OCI-LY7 (cell line): ENCODE results near the gene APOA4. TPM values are rescaled to one million over a fixed set of nuclear protein-coding genes. Genes with fewer than 3 reads are reported as not detected.
A peak's percentile ranks its signal among the peaks of the same experiment; 100 is the strongest.

ENCODE experiments used
- BruUV-seq: library from RNA; stranded (reverse); fragments of 400-500 nt; replicated peaks from 2 replicates; lab custom pipeline; 2021; lab: Mats Ljungman, UMichigan
- CTCF ChIA-PET: fragments of 300-600 bp; sonication (Branson Sonifier 250); formaldehyde crosslinking; loops from one replicate; lab custom pipeline; 2022; ENCODE audit warnings: antibody characterized with exemption; ENCODE audit not compliant: unreplicated experiment; lab: Charles Lee
- POLR2A ChIA-PET: fragments of 300-600 bp; sonication (Branson Sonifier 250); formaldehyde crosslinking; loops from one replicate; lab custom pipeline; 2022; ENCODE audit warnings: antibody characterized with exemption; lab: Charles Lee
- DNase-seq: peaks from one replicate; pipeline ENCODE4 v3.0.0-alpha.2; 2015; ENCODE audit warnings: low spot score
- H2AFZ ChIP-seq: fragments of 200-600 bp; sonication (generic), shearing (Covaris generic); 2 replicates; pipeline ENCODE4 v1.6.1; 2014; ENCODE audit warnings: mild to moderate bottlenecking, antibody characterized with exemption, low read length, moderate library complexity
- H3K27ac ChIP-seq: fragments of 200-600 bp; sonication (generic); 2 replicates; pipeline ENCODE4 v1.5.1; 2014; ENCODE audit warnings: mixed run types, low read depth, mild to moderate bottlenecking, moderate library complexity, low read length, inconsistent platforms; ENCODE audit not compliant: poor library complexity, severe bottlenecking
- H3K36me3 ChIP-seq: fragments of 200-600 bp; sonication (generic); 2 replicates; pipeline ENCODE4 v1.6.1; 2014; ENCODE audit warnings: mild to moderate bottlenecking, antibody characterized with exemption, low read length, moderate library complexity, mixed read lengths; ENCODE audit not compliant: insufficient read depth
- H3K4me1 ChIP-seq: fragments of 200-600 bp; sonication (generic); 2 replicates; pipeline ENCODE4 v1.5.1; 2014; ENCODE audit warnings: mild to moderate bottlenecking, low read length; ENCODE audit not compliant: insufficient read depth, poor library complexity, severe bottlenecking
- H3K4me2 ChIP-seq: fragments of 200-600 bp; sonication (generic); 2 replicates; pipeline ENCODE4 v1.6.1; 2014; ENCODE audit warnings: mild to moderate bottlenecking, low read length
- H3K4me3 ChIP-seq: fragments of 200-600 bp; sonication (generic); 2 replicates; pipeline ENCODE4 v1.5.1; 2014; ENCODE audit warnings: mild to moderate bottlenecking, low read depth, low read length; ENCODE audit not compliant: poor library complexity, severe bottlenecking
- H3K79me2 ChIP-seq: fragments of 200-600 bp; sonication (generic); 2 replicates; pipeline ENCODE4 v1.6.1; 2016; ENCODE audit warnings: low read depth, mild to moderate bottlenecking, low read length, moderate library complexity, mixed read lengths; ENCODE audit not compliant: insufficient read depth
- H3K9me2 ChIP-seq: fragments of 200-600 bp; sonication (generic); 2 replicates; pipeline ENCODE4 v1.6.1; 2016; ENCODE audit warnings: mild to moderate bottlenecking, low read length, mixed read lengths; ENCODE audit not compliant: insufficient read depth
- H3K9me3 ChIP-seq: fragments of 200-600 bp; sonication (generic); 2 replicates; pipeline ENCODE4 v1.6.1; 2014; ENCODE audit warnings: mild to moderate bottlenecking, mixed run types, low read length, mixed read lengths
- H4K20me1 ChIP-seq: fragments of 200-600 bp; sonication (generic); 2 replicates; pipeline ENCODE4 v1.6.1; 2014; ENCODE audit warnings: mild to moderate bottlenecking, antibody characterized with exemption, low read length, moderate library complexity, mixed read lengths; ENCODE audit not compliant: insufficient read depth
- EZH2phosphoT487 ChIP-seq: fragments of 200-600 bp; sonication (generic); IDR thresholded peaks from 2 replicates; pipeline ENCODE4 v1.6.1; 2018; ENCODE audit warnings: low read depth, borderline replicate concordance, mild to moderate bottlenecking, mixed run types, antibody characterized with exemption, low read length, moderate library complexity, mixed read lengths
- intact Hi-C: fragments of 100-400 bp; cut with micrococcal nuclease; formaldehyde crosslinking; loops from one replicate; pipeline ENCODE4 v1.10.0; 2022; ENCODE audit not compliant: unreplicated experiment
- total RNA-seq, 2 experiments: library from RNA; depleted of rRNA in 1 of 2; stranded (reverse); fragments of >200 nt in 1 of 2; shearing (Covaris generic) in 1 of 2; gene quantifications; 2 replicates each; pipeline ENCODE4 v1.2.3, GENCODE V29; 2014 to 2022
- TF ChIP-seq, protein P1 (sequence below): fragments of 200-600 bp; sonication (generic); conservative IDR thresholded peaks from 2 replicates; pipeline ENCODE4 v1.5.1; 2014; ENCODE audit warnings: mild to moderate bottlenecking, antibody characterized with exemption, low read length, moderate library complexity, mixed read lengths

Gene APOA4
- total RNA-seq, 2 experiments from 2014 or later, result not detected

DNA sequence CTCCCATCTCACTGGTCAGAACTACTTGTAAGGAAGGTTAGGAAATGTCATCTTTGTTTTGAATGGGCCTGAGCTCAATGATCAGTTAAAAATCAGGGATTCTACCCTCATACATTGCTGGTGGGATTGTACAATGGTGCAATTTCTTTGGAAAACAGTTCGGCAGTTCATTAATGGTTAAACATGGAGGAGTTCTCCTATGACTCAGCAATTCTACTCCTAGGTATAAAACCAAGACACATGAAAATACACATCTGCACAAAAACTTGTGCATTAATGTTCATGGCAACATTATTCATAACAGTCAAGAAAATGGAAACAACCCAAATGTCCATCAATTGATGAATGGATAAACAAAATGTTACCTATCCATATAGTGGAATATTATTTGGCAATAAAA is 26.6 kb downstream of the APOA4 start:
- H3K9me2 ChIP-seq, result no peaks in the 10 kb centered on the region
- H3K9me3 ChIP-seq, result no peaks in the 10 kb centered on the region
- H3K4me3 ChIP-seq, result no peak overlapping the region
- H3K79me2 ChIP-seq, result no peaks in the 10 kb centered on the region
- TF ChIP-seq EZH2phosphoT487, result no peak
- TF ChIP-seq, protein P1, sequence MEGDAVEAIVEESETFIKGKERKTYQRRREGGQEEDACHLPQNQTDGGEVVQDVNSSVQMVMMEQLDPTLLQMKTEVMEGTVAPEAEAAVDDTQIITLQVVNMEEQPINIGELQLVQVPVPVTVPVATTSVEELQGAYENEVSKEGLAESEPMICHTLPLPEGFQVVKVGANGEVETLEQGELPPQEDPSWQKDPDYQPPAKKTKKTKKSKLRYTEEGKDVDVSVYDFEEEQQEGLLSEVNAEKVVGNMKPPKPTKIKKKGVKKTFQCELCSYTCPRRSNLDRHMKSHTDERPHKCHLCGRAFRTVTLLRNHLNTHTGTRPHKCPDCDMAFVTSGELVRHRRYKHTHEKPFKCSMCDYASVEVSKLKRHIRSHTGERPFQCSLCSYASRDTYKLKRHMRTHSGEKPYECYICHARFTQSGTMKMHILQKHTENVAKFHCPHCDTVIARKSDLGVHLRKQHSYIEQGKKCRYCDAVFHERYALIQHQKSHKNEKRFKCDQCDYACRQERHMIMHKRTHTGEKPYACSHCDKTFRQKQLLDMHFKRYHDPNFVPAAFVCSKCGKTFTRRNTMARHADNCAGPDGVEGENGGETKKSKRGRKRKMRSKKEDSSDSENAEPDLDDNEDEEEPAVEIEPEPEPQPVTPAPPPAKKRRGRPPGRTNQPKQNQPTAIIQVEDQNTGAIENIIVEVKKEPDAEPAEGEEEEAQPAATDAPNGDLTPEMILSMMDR, result no peak
- BruUV-seq, result no TSS peak
- no peaks in the 10 kb centered on the region for H3K36me3 ChIP-seq
- POLR2A ChIA-PET, result no interaction called here
- H3K4me2 ChIP-seq, result no peak overlapping the region
- no peak overlapping the region for H2AFZ ChIP-seq
- H3K27ac ChIP-seq, result no peak overlapping the region
- CTCF ChIA-PET, result no interaction called here
- intact Hi-C loops, result no loop called here
- H4K20me1 ChIP-seq, result no peaks in the 10 kb centered on the region
- no peak for DNase-seq
- no peaks in the 10 kb centered on the region for H3K4me1 ChIP-seq

DNA sequence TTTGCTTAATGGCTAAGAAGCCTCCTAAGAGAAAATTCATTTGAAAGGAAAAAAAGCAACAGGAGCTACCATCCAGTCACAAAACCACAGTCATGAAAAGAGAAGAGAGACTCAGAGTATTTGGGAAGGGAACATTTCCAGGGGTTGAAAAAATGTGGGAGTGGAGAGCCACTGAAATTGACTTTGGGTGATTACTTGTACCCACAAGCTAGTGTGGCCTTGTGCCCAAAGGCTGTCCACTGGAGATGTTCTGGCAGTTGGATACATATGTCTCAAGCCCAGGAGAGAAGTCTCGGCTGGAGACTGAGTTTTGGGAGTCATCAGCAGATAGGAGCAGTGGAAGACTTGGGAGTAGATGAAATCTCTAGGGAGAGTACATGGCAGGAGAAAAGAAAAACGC is 28.3 kb downstream of the APOA4 start:
- no peak overlapping the region for H3K4me2 ChIP-seq

DNA sequence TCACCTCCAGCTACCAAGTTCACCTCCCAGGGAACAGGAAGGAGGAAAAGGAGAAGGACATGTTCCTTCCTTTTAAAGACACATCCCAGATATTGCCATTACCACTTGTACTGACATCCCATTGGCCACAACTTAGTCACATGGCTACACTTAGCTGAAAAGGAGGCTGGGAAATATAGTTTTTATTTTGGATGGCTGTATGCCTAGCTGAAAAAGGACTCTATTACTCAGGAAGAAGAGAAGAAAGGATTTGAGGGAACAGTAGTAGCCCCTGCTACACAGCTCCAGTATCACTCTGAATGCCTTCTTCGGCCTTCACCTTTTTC is 29.4 kb downstream of the APOA4 start:
- peaks cover 7% of the 10 kb centered on the region for H3K4me1 ChIP-seq

More for the DNA sequence above, 28.3 kb downstream of the APOA4 start:
- intact Hi-C loops, result loop anchor here (5.0 kb wide), 2 partner anchors 42 to 332 kb away; partner anchors contain the start of gene APOA1
- no peak for DNase-seq
- Histone ChIP-seq H3K9me3 (no peaks in the 10 kb centered on the region), H3K79me2 (no peaks in the 10 kb centered on the region), H3K27ac (no peak overlapping the region), H3K9me2 (no peaks in the 10 kb centered on the region), H3K4me1 (no peaks in the 10 kb centered on the region), H3K36me3 (no peaks in the 10 kb centered on the region), H3K4me3 (no peak overlapping the region), H2AFZ (no peak overlapping the region), H4K20me1 (no peaks in the 10 kb centered on the region)
- BruUV-seq, result no TSS peak
- ChIA-PET CTCF (no interaction called here), POLR2A (no interaction called here)
- TF ChIP-seq, protein P1, result no peak
- TF ChIP-seq EZH2phosphoT487, result no peak

More for the DNA sequence above, 29.4 kb downstream of the APOA4 start:
- Histone ChIP-seq H2AFZ (peak overlapping the region; percentile 77), H3K4me2 (no peak overlapping the region), H3K9me2 (no peaks in the 10 kb centered on the region), H4K20me1 (no peaks in the 10 kb centered on the region), H3K27ac (no peak overlapping the region), H3K79me2 (no peaks in the 10 kb centered on the region), H3K4me3 (no peak overlapping the region), H3K9me3 (no peaks in the 10 kb centered on the region), H3K36me3 (no peaks in the 10 kb centered on the region)
- POLR2A ChIA-PET, result interaction anchor here (0.6 to 1.3 kb wide), 3 partner anchors 33 to 408 kb away, joined by 3 to 4 read pairs (median 4); no protein-coding TSS in a partner anchor
- CTCF ChIA-PET, result interaction anchor here (1.2 kb wide), 1 partner anchor 42 kb away, joined by 3 read pairs; no protein-coding TSS in a partner anchor
- peak; percentile 11 for DNase-seq
- intact Hi-C loops, result loop anchor here (5.0 kb wide), 2 partner anchors 44 to 334 kb away; partner anchors contain the start of gene APOA1
- BruUV-seq, result no TSS peak
- TF ChIP-seq EZH2phosphoT487, result no peak
- TF ChIP-seq, protein P1, result no peak
